ENCODE results near the gene OPCML.

GRCh38 chr11:132365650-132366049 is 1166.7 kb downstream of the OPCML start:
- TF ChIP-seq CTCF (conservative IDR thresholded peaks at IDR 0.05 in 1 of 2, IDR thresholded peaks at IDR 0.05 in 1 of 2; ENCODE audit: low read depth in 1 of 2, low read length in 2 of 2) (no peak), EZH2 (IDR thresholded peaks at IDR 0.05; ENCODE audit: low read length, missing control alignments) (no peak)
